DMS 273 treated with DMSO at 0.1 percent for 48 hours (cell line): Measurements from ENCODE around the gene PPP4R3A.
"Not testable (repeated sequence)": the region's sequence is repeated elsewhere in the genome, so short reads cannot be mapped to it uniquely, and the experiment has no call there.

Experiments
- DNase-seq: peaks from one replicate; lab custom pipeline; 2025; lab: John Stamatoyannopoulos, UW

The PPP4R3A gene

GRCh38 chr14:91503000-91503504, 7.1 kb downstream of the PPP4R3A start:
- no peak for DNase-seq

GRCh38 chr14:91501951-91502930, 7.9 kb downstream of the PPP4R3A start:
- DNase-seq: no peak

- no peak for DNase-seq
Observed at GRCh38 chr14:91501348-91501747, 8.8 kb downstream of the PPP4R3A start.

GRCh38 chr14:91496790-91497189, 13.3 kb downstream of the PPP4R3A start:
- DNase-seq: no peak

- DNase-seq: not testable (repeated sequence)
Observed at GRCh38 chr14:91494392-91495065, 15.6 kb downstream of the PPP4R3A start.

GRCh38 chr14:91493169-91493568, 16.9 kb downstream of the PPP4R3A start:
- no peak for DNase-seq

GRCh38 chr14:91484744-91485143, 25.4 kb downstream of the PPP4R3A start:
- no peak for DNase-seq

GRCh38 chr14:91484186-91484585, 25.9 kb downstream of the PPP4R3A start:
- DNase-seq: no peak

- DNase-seq: no peak
Observed at GRCh38 chr14:91482263-91483013, 27.7 kb downstream of the PPP4R3A start.

- DNase-seq: no peak
Observed at GRCh38 chr14:91477388-91477787, 32.7 kb downstream of the PPP4R3A start.

GRCh38 chr14:91473046-91473445, 37.1 kb downstream of the PPP4R3A start:
- DNase-seq: no peak

GRCh38 chr14:91470216-91470615, 39.9 kb downstream of the PPP4R3A start:
- no peak for DNase-seq

- DNase-seq: no peak
Observed at GRCh38 chr14:91466192-91466591, 43.9 kb downstream of the PPP4R3A start.

- no peak for DNase-seq
Observed at GRCh38 chr14:91464615-91465205, 45.4 kb downstream of the PPP4R3A start.

- DNase-seq: no peak
Observed at GRCh38 chr14:91458612-91459011, 51.5 kb downstream of the PPP4R3A start.

- no peak for DNase-seq
Observed at GRCh38 chr14:91456283-91456682, 53.8 kb downstream of the PPP4R3A start.

GRCh38 chr14:91454580-91454979, 55.5 kb downstream of the PPP4R3A start:
- DNase-seq: no peak

- DNase-seq: no peak
Observed at GRCh38 chr14:91454155-91454554, 56.0 kb downstream of the PPP4R3A start.

GRCh38 chr14:91453744-91454143, 56.4 kb downstream of the PPP4R3A start:
- DNase-seq: no peak

- DNase-seq: no peak
Observed at GRCh38 chr14:91444335-91445020, 65.6 kb downstream of the PPP4R3A start.

GRCh38 chr14:91439345-91439744, 70.8 kb downstream of the PPP4R3A start:
- no peak for DNase-seq
